DOHH2 (cell line): Measurements from ENCODE around the gene GSK3A.

ENCODE experiments used
- H3F3A ChIP-seq: fragments of 200-600 bp; sonication (generic), shearing (Covaris generic); 2 replicates; pipeline ENCODE4 v1.6.0; 2016; ENCODE audit warnings: antibody characterized with exemption, mild to moderate bottlenecking; ENCODE audit not compliant: control insufficient read depth, insufficient read depth
- H3K27ac ChIP-seq: fragments of 200-600 bp; sonication (generic); 2 replicates; pipeline ENCODE4 v1.5.1; 2014; ENCODE audit warnings: low read depth, mild to moderate bottlenecking, low read length, moderate library complexity
- H3K27me3 ChIP-seq: fragments of 200-600 bp; sonication (generic); 2 replicates; pipeline ENCODE4 v1.6.1; 2014; ENCODE audit warnings: mild to moderate bottlenecking, low read length, mixed read lengths; ENCODE audit not compliant: control insufficient read depth
- H3K36me3 ChIP-seq: fragments of 200-600 bp; sonication (generic); 2 replicates; pipeline ENCODE4 v1.6.1; 2014; ENCODE audit warnings: mild to moderate bottlenecking, low read length, moderate library complexity, mixed read lengths; ENCODE audit not compliant: control insufficient read depth
- H3K4me1 ChIP-seq: fragments of 200-600 bp; sonication (generic); 2 replicates; pipeline ENCODE4 v1.6.1; 2014; ENCODE audit warnings: mild to moderate bottlenecking, low read length, mixed read lengths; ENCODE audit not compliant: control insufficient read depth
- H3K4me2 ChIP-seq: fragments of 200-600 bp; sonication (generic); 2 replicates; pipeline ENCODE4 v1.6.0; 2014; ENCODE audit warnings: mild to moderate bottlenecking, low read length, moderate library complexity
- H3K4me3 ChIP-seq: fragments of 200-600 bp; sonication (generic); 2 replicates; pipeline ENCODE4 v1.5.1; 2014; ENCODE audit warnings: mild to moderate bottlenecking, low read length, mixed read lengths
- H3K79me2 ChIP-seq: fragments of 200-600 bp; sonication (generic); 2 replicates; pipeline ENCODE4 v1.6.1; 2014; ENCODE audit warnings: mild to moderate bottlenecking, low read length, mixed read lengths; ENCODE audit not compliant: control insufficient read depth
- H3K9me2 ChIP-seq: fragments of 200-600 bp; sonication (generic); replicated peaks from 2 replicates; pipeline ENCODE4 v1.6.1; 2014; ENCODE audit warnings: mild to moderate bottlenecking, low read length, mixed read lengths; ENCODE audit not compliant: control insufficient read depth
- H3K9me3 ChIP-seq: fragments of 200-600 bp; sonication (generic); 2 replicates; pipeline ENCODE4 v1.6.1; 2014; ENCODE audit warnings: antibody characterized with exemption, low read length, mixed read lengths; ENCODE audit not compliant: control insufficient read depth, insufficient read depth
- H4K20me1 ChIP-seq: fragments of 200-600 bp; sonication (generic); 2 replicates; pipeline ENCODE4 v1.6.0; 2014; ENCODE audit warnings: low read depth, mild to moderate bottlenecking, antibody characterized with exemption, low read length, moderate library complexity; ENCODE audit not compliant: control insufficient read depth, insufficient read depth
- CTCF ChIP-seq: fragments of 200-600 bp; sonication (generic); IDR thresholded peaks from one replicate; pipeline ENCODE4 v1.5.1; 2014; ENCODE audit warnings: antibody characterized with exemption, mild to moderate bottlenecking, low read depth, low read length; ENCODE audit not compliant: poor library complexity, severe bottlenecking
- EZH2phosphoT487 ChIP-seq: fragments of 200-600 bp; sonication (generic); IDR thresholded peaks from 2 replicates; pipeline ENCODE4 v1.6.1; 2017; ENCODE audit warnings: borderline replicate concordance, mild to moderate bottlenecking, antibody characterized with exemption, low read length, moderate library complexity, mixed read lengths

Gene GSK3A

DNA sequence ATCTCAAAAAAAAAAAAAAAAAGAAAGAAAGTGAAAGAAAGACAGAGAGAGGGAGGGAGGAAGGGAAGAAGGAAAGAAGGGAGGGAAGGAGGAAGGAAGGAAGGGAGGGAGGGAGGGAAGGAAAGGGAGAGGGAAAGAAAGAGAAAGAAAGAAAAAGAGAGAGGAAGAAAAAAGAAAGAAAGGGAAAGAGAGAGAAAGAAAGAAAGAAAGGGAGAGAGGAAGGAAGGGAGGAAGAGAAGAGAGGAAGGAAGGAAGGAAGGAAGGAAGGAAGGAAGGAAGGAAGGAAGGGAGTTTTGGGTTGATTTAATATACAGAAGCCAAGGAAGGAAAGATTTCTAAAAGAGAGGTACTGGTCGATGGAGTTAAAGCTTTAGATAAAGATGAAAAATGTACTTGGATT lies 53.7 kb downstream of the GSK3A start:
- H3K36me3 ChIP-seq: no peaks in the 10 kb centered on the region
- H3K27ac ChIP-seq: no peak overlapping the region
- no peaks in the 10 kb centered on the region for H4K20me1 ChIP-seq
- TF ChIP-seq EZH2phosphoT487 (no peak), CTCF (no peak)
- H3K4me3 ChIP-seq: no peak overlapping the region
- no peaks in the 10 kb centered on the region for H3K79me2 ChIP-seq
- H3K4me2 ChIP-seq: no peak overlapping the region
- H3K9me2 ChIP-seq: no peaks in the 10 kb centered on the region
- peaks cover 5% of the 10 kb centered on the region; the same call in 1 of the 2 replicates for H3K27me3 ChIP-seq
- H3K4me1 ChIP-seq: peaks cover 21% of the 10 kb centered on the region
- H3K9me3 ChIP-seq: no peaks in the 10 kb centered on the region
- peaks cover 1% of the 10 kb centered on the region; the same call in 1 of the 2 replicates for H3F3A ChIP-seq

- Histone ChIP-seq H4K20me1 (no peaks in the 10 kb centered on the region), H3K27me3 (no peaks in the 10 kb centered on the region), H3K36me3 (no peaks in the 10 kb centered on the region), H3K4me1 (peaks cover 37% of the 10 kb centered on the region), H3K27ac (no peak overlapping the region), H3K4me2 (peak overlapping the region; percentile 9; the same call in 1 of the 2 replicates), H3K9me3 (no peaks in the 10 kb centered on the region), H3K9me2 (no peaks in the 10 kb centered on the region), H3F3A (no peaks in the 10 kb centered on the region), H3K79me2 (no peaks in the 10 kb centered on the region), H3K4me3 (no peak overlapping the region)
- TF ChIP-seq CTCF: no peak
- TF ChIP-seq EZH2phosphoT487: no peak
These were observed 57.1 kb downstream of the GSK3A start for GRCh38 chr19:42185277-42185676.

DNA sequence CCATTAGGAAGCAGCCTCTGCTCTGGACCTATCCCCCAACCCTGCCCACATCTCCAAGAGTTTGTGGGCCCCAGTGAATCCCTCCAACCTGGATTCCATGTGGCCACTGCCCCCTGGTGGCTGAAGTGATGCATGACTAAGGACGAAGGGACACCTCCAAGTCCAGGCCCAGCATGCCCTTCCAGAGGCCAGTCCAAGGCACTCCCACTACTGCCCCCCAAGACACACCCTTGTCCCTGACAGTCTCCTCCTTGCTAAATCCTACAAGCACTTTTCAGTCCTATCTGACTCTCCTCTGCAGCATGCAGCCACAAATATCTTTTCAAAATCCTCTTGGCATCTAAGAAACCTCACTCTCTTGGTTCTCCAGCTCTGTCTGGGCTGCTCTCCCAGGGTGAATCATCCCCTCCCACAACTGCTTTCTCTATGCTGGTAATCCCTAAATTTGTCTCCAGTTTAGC lies 58.0 kb downstream of the GSK3A start:
- TF ChIP-seq EZH2phosphoT487 (no peak), CTCF (peak; percentile 94)
- Histone ChIP-seq H3F3A (no peaks in the 10 kb centered on the region), H3K9me2 (no peaks in the 10 kb centered on the region), H3K4me2 (no peak overlapping the region), H3K4me3 (no peak overlapping the region), H3K79me2 (no peaks in the 10 kb centered on the region), H3K27ac (no peak overlapping the region), H3K4me1 (peaks cover 39% of the 10 kb centered on the region), H3K36me3 (no peaks in the 10 kb centered on the region), H3K9me3 (no peaks in the 10 kb centered on the region), H4K20me1 (no peaks in the 10 kb centered on the region), H3K27me3 (peaks cover 5% of the 10 kb centered on the region)
